Natural killer cell (primary cell): ENCODE measurements around the gene KIRREL1. TPM values are rescaled to one million over a fixed set of nuclear protein-coding genes. Genes with fewer than 3 reads are reported as not detected.

Source experiments
- ATAC-seq, 3 donors: fragments of 150-1000 bp in 2 of 3; fragments of 200-7000 bp in 1 of 3; cut with Tn5 transposase; 1 replicate in 1 of 3; 2 replicates in 2 of 3; pipeline ENCODE4 v1.10.0; 2021; ENCODE audit warnings: mild to moderate bottlenecking in 2 of 3, moderate library complexity in 2 of 3
- DNase-seq, 2 donors: peaks; one replicate each; pipeline versions ENCODE4 v3.0.0 to v3.0.0-alpha.2; 2013 to 2021; ENCODE audit warnings: mixed read lengths in 1 of 2
- H3K27ac ChIP-seq: one replicate; pipeline ENCODE4 v1.5.1; 2013; ENCODE audit warnings: mild to moderate bottlenecking, low read length
- H3K27me3 ChIP-seq: one replicate; pipeline ENCODE4 v1.6.1; 2013; ENCODE audit warnings: low read length; ENCODE audit not compliant: control insufficient read depth, insufficient read depth
- H3K36me3 ChIP-seq: one replicate; pipeline ENCODE4 v1.6.1; 2013; ENCODE audit warnings: low read length; ENCODE audit not compliant: control insufficient read depth, insufficient read depth
- H3K4me1 ChIP-seq: one replicate; pipeline ENCODE4 v1.6.1; 2013; ENCODE audit warnings: low read length; ENCODE audit not compliant: control insufficient read depth, insufficient read depth
- H3K4me3 ChIP-seq: one replicate; pipeline ENCODE4 v1.5.1; 2013; ENCODE audit warnings: low read length
- H3K9me3 ChIP-seq: one replicate; pipeline ENCODE4 v1.6.1; 2013; ENCODE audit warnings: low read length; ENCODE audit not compliant: control insufficient read depth, insufficient read depth
- H3K27ac Mint-ChIP-seq, 2 donors: one replicate each; pipeline ENCODE4 v1.8.0; 2022; ENCODE audit warnings: mild to moderate bottlenecking in 2 of 2, mixed read lengths in 2 of 2, moderate library complexity in 1 of 2
- H3K27me3 Mint-ChIP-seq, 2 donors: one replicate each; pipeline ENCODE4 v1.8.0; 2022; ENCODE audit warnings: low read depth in 2 of 2, mixed read lengths in 2 of 2
- H3K36me3 Mint-ChIP-seq: one replicate; pipeline ENCODE4 v1.8.0; 2022; ENCODE audit warnings: mixed read lengths
- H3K4me1 Mint-ChIP-seq, 2 donors: one replicate each; pipeline ENCODE4 v1.8.0; 2022; ENCODE audit warnings: mixed read lengths in 2 of 2
- H3K4me3 Mint-ChIP-seq: one replicate; pipeline ENCODE4 v1.8.0; 2022; ENCODE audit warnings: mild to moderate bottlenecking, moderate library complexity, mixed read lengths
- H3K9me3 Mint-ChIP-seq, 2 donors: one replicate each; pipeline ENCODE4 v1.8.0; 2022; ENCODE audit warnings: mixed read lengths in 2 of 2
- WGBS: methylation state at CpG from one replicate; pipeline ENCODE4 v1.1.7; 2013; ENCODE audit warnings: missing lambda C conversion rate; ENCODE audit not compliant: insufficient coverage; 5-methylcytosine and 5-hydroxymethylcytosine counted together
- intact Hi-C: fragments of 100-400 bp; cut with micrococcal nuclease; formaldehyde crosslinking; loops from one replicate; pipeline ENCODE4 v1.14.2; 2022
- total RNA-seq, 4 donors: library from RNA; stranded (reverse); fragments of 120-200 nt in 1 of 4; gene quantifications; one replicate each; pipeline versions ENCODE4 v1.2.3 to v1.2.4, GENCODE V29; 2013 to 2022
- TF ChIP-seq, protein P1 (sequence below): fragments of 200-600 bp; IDR thresholded peaks from one replicate; pipeline ENCODE4 v1.8.0; 2022; ENCODE audit warnings: antibody characterized with exemption

Gene KIRREL1
- total RNA-seq, 3 donors from 2014 or later (not counting 1 experiment from before 2014, with no cell fraction given): not detected

GRCh38 chr1:157955857-157956256, 37.6 kb upstream of the KIRREL1 start:
- no peaks in the 10 kb centered on the region for H3K4me1 Mint-ChIP-seq

DNA sequence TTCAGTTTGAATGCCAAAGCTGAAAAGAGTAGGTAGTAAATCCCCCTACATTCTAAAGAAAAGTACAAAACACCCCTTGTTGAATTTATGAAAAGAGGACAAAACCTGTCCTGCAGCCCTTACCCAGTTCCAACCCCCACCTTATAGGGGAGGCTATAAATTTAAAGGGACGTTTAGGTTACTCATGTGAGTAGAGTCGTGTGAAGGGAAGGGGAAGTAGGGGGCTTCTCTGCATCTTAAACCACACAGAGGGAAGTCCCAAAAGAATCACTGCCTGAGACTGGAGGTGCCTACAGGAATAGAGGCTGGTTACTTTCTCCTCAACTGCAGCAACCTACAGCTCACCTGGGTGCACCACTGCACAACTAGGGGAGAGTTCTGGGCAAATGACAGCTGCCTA, 36.7 kb upstream of the KIRREL1 start:
- no peak overlapping the region for H3K27ac Mint-ChIP-seq
- peaks cover 5% of the 10 kb centered on the region for H3K4me1 ChIP-seq
- no CpG with 5 or more reads among the region's 2 CpGs for WGBS
- peaks cover 12 to 29% of the 10 kb centered on the region in 2 donors for H3K27me3 Mint-ChIP-seq
- H3K27me3 ChIP-seq: no peaks in the 10 kb centered on the region
- H3K27ac ChIP-seq: no peak overlapping the region
- no peaks in the 10 kb centered on the region for H3K36me3 ChIP-seq
- DNase-seq (no peak), ATAC-seq (no peak)
- no peaks in the 10 kb centered on the region for H3K9me3 ChIP-seq
- H3K4me3 ChIP-seq: no peak overlapping the region
- intact Hi-C loops: no loop called here
- no peaks in the 10 kb centered on the region for H3K9me3 Mint-ChIP-seq
- H3K36me3 Mint-ChIP-seq: no peaks in the 10 kb centered on the region
- no peak overlapping the region for H3K4me3 Mint-ChIP-seq
- no peaks in the 10 kb centered on the region for H3K4me1 Mint-ChIP-seq
- TF ChIP-seq, protein P1, sequence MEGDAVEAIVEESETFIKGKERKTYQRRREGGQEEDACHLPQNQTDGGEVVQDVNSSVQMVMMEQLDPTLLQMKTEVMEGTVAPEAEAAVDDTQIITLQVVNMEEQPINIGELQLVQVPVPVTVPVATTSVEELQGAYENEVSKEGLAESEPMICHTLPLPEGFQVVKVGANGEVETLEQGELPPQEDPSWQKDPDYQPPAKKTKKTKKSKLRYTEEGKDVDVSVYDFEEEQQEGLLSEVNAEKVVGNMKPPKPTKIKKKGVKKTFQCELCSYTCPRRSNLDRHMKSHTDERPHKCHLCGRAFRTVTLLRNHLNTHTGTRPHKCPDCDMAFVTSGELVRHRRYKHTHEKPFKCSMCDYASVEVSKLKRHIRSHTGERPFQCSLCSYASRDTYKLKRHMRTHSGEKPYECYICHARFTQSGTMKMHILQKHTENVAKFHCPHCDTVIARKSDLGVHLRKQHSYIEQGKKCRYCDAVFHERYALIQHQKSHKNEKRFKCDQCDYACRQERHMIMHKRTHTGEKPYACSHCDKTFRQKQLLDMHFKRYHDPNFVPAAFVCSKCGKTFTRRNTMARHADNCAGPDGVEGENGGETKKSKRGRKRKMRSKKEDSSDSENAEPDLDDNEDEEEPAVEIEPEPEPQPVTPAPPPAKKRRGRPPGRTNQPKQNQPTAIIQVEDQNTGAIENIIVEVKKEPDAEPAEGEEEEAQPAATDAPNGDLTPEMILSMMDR: no peak

More at GRCh38 chr1:157955857-157956256, 37.6 kb upstream of the KIRREL1 start:
- no peak overlapping the region for H3K27ac Mint-ChIP-seq
- 58% methylated on average over 4 of the region's 6 CpGs for WGBS
- TF ChIP-seq, protein P1: no peak
- no peaks in the 10 kb centered on the region for H3K36me3 Mint-ChIP-seq
- H3K36me3 ChIP-seq: no peaks in the 10 kb centered on the region
- no peak for DNase-seq
- intact Hi-C loops: no loop called here
- no peak overlapping the region for H3K4me3 ChIP-seq
- peaks cover 15 to 35% of the 10 kb centered on the region in 2 donors for H3K27me3 Mint-ChIP-seq
- no peaks in the 10 kb centered on the region for H3K27me3 ChIP-seq
- no peak overlapping the region for H3K4me3 Mint-ChIP-seq
- no peak overlapping the region for H3K27ac ChIP-seq
- ATAC-seq: no peak
- no peaks in the 10 kb centered on the region for H3K9me3 ChIP-seq
- peaks cover 5% of the 10 kb centered on the region for H3K4me1 ChIP-seq
- no peaks in the 10 kb centered on the region for H3K9me3 Mint-ChIP-seq

DNA sequence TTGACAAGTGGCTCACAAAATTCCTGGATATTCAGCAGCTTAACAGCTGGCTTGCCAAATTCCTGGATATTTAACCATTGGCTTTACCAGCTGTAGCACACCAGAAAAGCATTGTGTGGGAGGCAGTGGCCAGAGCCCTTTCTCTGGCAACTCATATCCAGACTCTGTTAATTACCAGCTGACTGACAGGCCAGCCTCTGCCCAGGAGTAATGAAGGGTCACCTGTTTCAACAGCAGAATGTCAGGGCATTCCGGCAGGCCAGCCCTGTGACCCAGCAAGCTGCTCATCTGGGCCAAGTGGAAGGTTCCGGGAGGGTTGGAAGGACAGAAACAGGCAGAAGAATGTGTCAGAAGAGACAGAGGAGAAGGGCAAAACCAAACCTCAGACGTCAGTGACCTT, 35.2 kb upstream of the KIRREL1 start:
- peaks cover 5% of the 10 kb centered on the region for H3K4me1 ChIP-seq
- no peaks in the 10 kb centered on the region for H3K9me3 ChIP-seq
- H3K36me3 ChIP-seq: no peaks in the 10 kb centered on the region
- intact Hi-C loops: no loop called here
- H3K27ac Mint-ChIP-seq: no peak overlapping the region
- no peaks in the 10 kb centered on the region for H3K4me1 Mint-ChIP-seq
- no peaks in the 10 kb centered on the region for H3K9me3 Mint-ChIP-seq
- no peaks in the 10 kb centered on the region for H3K27me3 ChIP-seq
- TF ChIP-seq, protein P1: no peak
- no peak overlapping the region for H3K4me3 ChIP-seq
- WGBS: 95% methylated on average over 3 of the region's 3 CpGs
- no peak for ATAC-seq
- no peak overlapping the region for H3K27ac ChIP-seq
- H3K27me3 Mint-ChIP-seq: peaks cover 15 to 39% of the 10 kb centered on the region in 2 donors
- no peak overlapping the region for H3K4me3 Mint-ChIP-seq
- H3K36me3 Mint-ChIP-seq: no peaks in the 10 kb centered on the region
- DNase-seq: no peak

GRCh38 chr1:157959750-157960149, 33.7 kb upstream of the KIRREL1 start:
- TF ChIP-seq, protein P1: no peak
- WGBS: 92% methylated on average over 5 of the region's 5 CpGs
- Histone ChIP-seq H3K36me3 (no peaks in the 10 kb centered on the region), H3K9me3 (no peaks in the 10 kb centered on the region), H3K27ac (no peak overlapping the region), H3K4me3 (no peak overlapping the region), H3K4me1 (peaks cover 5% of the 10 kb centered on the region), H3K27me3 (no peaks in the 10 kb centered on the region)
- no peaks in the 10 kb centered on the region for H3K9me3 Mint-ChIP-seq
- H3K36me3 Mint-ChIP-seq: no peaks in the 10 kb centered on the region
- ATAC-seq (no peak), DNase-seq (no peak)
- intact Hi-C loops: loop anchor here (5.0 kb wide), 1 partner anchor 78 kb away; no protein-coding TSS in a partner anchor
- H3K4me1 Mint-ChIP-seq: no peaks in the 10 kb centered on the region
- peaks cover 18 to 39% of the 10 kb centered on the region in 2 donors for H3K27me3 Mint-ChIP-seq
- H3K27ac Mint-ChIP-seq: no peak overlapping the region
- H3K4me3 Mint-ChIP-seq: no peak overlapping the region
